Thoracic aorta (tissue), 2 donors: Measurements from ENCODE around the gene ARVCF. TPM values are rescaled to one million over a fixed set of nuclear protein-coding genes. Genes with fewer than 3 reads are reported as not detected.

ENCODE experiments used
- ATAC-seq: fragments of 150-250 bp; one replicate; pipeline ENCODE4 v1.8.0; 2017; ENCODE audit warnings: low read depth; ENCODE audit not compliant: insufficient number of reproducible peaks, low FRiP score
- DNase-seq: peaks from one replicate; pipeline ENCODE4 v3.0.0-alpha.2; 2020; ENCODE audit warnings: low spot score
- H3K27ac ChIP-seq, 2 donors: fragments of 200-600 bp; sonication (generic); 1 replicate in 1 of 2; 2 replicates in 1 of 2; pipeline ENCODE4 v1.5.1; 2016; ENCODE audit warnings: mild to moderate bottlenecking in 2 of 2, moderate library complexity in 2 of 2
- H3K27me3 ChIP-seq: fragments of 200-600 bp; sonication (generic); replicated peaks from 2 replicates; pipeline ENCODE4 v1.6.0; 2016; ENCODE audit warnings: mild to moderate bottlenecking; ENCODE audit not compliant: insufficient read depth
- H3K36me3 ChIP-seq: fragments of 200-600 bp; sonication (generic); one replicate; pipeline ENCODE4 v1.5.1; 2016
- H3K4me1 ChIP-seq, 2 donors: fragments of 200-600 bp; sonication (generic); 1 replicate in 1 of 2; 2 replicates in 1 of 2; pipeline versions ENCODE4 v1.5.1 to v1.6.0; 2016; ENCODE audit warnings: low read depth in 2 of 2, mild to moderate bottlenecking in 1 of 2; ENCODE audit not compliant: control insufficient read depth in 1 of 2
- H3K4me3 ChIP-seq: fragments of 200-600 bp; sonication (generic); 2 replicates; pipeline ENCODE4 v1.5.1; 2016; ENCODE audit warnings: mild to moderate bottlenecking
- H3K9me3 ChIP-seq: fragments of 200-600 bp; sonication (generic); 2 replicates; pipeline ENCODE4 v1.5.1; 2016
- total RNA-seq, 2 donors: library from RNA; depleted of rRNA; stranded (reverse); fragments of >200 nt; gene quantifications; one replicate each; pipeline versions ENCODE4 v1.1.0 to v1.2.3, GENCODE V29; 2016
- TF ChIP-seq, protein P1 (sequence below): fragments of 200-600 bp; sonication (generic); IDR thresholded peaks from one replicate; pipeline ENCODE4 v1.5.1; 2019; ENCODE audit warnings: antibody characterized with exemption

ARVCF gene
- total RNA-seq, 2 donors from 2014 or later = 95.0 to 165 TPM

GRCh38 chr22:19972251-19972650 is 44.4 kb downstream of the ARVCF start:
- TF ChIP-seq, protein P1, sequence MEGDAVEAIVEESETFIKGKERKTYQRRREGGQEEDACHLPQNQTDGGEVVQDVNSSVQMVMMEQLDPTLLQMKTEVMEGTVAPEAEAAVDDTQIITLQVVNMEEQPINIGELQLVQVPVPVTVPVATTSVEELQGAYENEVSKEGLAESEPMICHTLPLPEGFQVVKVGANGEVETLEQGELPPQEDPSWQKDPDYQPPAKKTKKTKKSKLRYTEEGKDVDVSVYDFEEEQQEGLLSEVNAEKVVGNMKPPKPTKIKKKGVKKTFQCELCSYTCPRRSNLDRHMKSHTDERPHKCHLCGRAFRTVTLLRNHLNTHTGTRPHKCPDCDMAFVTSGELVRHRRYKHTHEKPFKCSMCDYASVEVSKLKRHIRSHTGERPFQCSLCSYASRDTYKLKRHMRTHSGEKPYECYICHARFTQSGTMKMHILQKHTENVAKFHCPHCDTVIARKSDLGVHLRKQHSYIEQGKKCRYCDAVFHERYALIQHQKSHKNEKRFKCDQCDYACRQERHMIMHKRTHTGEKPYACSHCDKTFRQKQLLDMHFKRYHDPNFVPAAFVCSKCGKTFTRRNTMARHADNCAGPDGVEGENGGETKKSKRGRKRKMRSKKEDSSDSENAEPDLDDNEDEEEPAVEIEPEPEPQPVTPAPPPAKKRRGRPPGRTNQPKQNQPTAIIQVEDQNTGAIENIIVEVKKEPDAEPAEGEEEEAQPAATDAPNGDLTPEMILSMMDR = no peak
- H3K27me3 ChIP-seq = no peaks in the 10 kb centered on the region
- no peak overlapping the region for H3K27ac ChIP-seq
- DNase-seq (no peak), ATAC-seq (no peak)
- peaks cover 0 to 23% of the 10 kb centered on the region in 2 donors for H3K4me1 ChIP-seq
- H3K36me3 ChIP-seq = peaks cover 52% of the 10 kb centered on the region
- no peak overlapping the region for H3K4me3 ChIP-seq
- H3K9me3 ChIP-seq = no peaks in the 10 kb centered on the region

DNA sequence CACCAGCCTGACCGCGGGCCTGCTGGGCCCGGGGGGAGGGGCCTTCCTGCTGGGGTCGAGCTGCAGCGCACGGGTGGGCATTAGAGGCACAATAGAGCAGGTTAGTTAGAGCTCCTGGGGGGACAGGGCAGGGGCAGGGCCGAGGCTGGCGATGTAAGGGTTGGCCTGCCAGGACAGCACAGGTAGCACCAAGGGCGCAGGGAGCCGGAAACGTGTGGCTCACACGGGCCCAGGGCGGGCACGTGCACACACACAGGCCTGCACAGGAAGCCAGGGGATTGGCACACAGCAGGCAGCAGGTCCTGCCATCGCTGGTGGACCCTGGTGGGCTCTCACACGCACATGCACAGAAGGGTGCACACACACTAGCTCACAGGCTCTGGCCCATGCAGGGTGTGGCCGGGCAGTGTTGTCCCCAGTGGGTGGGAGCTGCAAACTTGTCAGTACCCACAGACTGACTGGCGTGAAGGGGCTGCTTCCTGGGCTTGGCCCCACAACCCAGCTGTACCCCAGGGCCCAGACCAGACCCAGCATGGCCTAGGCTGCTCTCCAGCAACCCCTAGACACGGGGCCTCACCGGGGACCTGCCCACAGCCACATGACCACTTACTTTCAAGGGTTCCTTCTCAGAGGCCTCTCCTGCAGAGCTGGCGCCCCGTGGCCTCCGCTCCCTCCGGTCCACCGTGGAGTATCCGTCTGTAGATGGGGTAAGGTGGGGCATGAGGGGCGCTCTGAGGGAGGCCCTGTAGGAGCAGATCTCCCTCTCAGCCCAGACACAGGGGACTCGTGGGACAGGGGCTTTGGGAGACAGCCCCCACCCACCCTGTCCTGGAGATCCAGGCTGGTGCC is 45.1 kb downstream of the ARVCF start:
- no peaks in the 10 kb centered on the region for H3K9me3 ChIP-seq
- ATAC-seq = no peak
- TF ChIP-seq, protein P1 = no peak
- no peaks in the 10 kb centered on the region for H3K27me3 ChIP-seq
- H3K36me3 ChIP-seq = peaks cover 53% of the 10 kb centered on the region
- DNase-seq = no peak
- no peak overlapping the region for H3K27ac ChIP-seq
- H3K4me1 ChIP-seq = peaks cover 0 to 23% of the 10 kb centered on the region in 2 donors
- no peak overlapping the region for H3K4me3 ChIP-seq

GRCh38 chr22:19970479-19971275 is 45.9 kb downstream of the ARVCF start:
- DNase-seq = no peak
- Histone ChIP-seq H3K4me3 (no peak overlapping the region), H3K36me3 (peaks cover 50% of the 10 kb centered on the region), H3K27me3 (no peaks in the 10 kb centered on the region), H3K4me1 (peaks cover 0 to 23% of the 10 kb centered on the region in 2 donors), H3K27ac (peak overlapping the region in 1 of 2 donors; percentile 63), H3K9me3 (no peaks in the 10 kb centered on the region)
- peak; percentile 44 for ATAC-seq
- TF ChIP-seq, protein P1 = peak; percentile 98

GRCh38 chr22:19970031-19970478 is 46.6 kb downstream of the ARVCF start:
- Histone ChIP-seq H3K27me3 (no peaks in the 10 kb centered on the region), H3K36me3 (peaks cover 50% of the 10 kb centered on the region), H3K9me3 (no peaks in the 10 kb centered on the region), H3K4me1 (peaks cover 0 to 17% of the 10 kb centered on the region in 2 donors), H3K4me3 (no peak overlapping the region), H3K27ac (peak overlapping the region in 1 of 2 donors; percentile 63)
- DNase-seq (no peak), ATAC-seq (no peak)
- TF ChIP-seq, protein P1 = no peak
